HCT116 (cell line): ENCODE data around the gene SEC11C. TPM values are rescaled to one million over a fixed set of nuclear protein-coding genes. Genes with fewer than 3 reads are reported as not detected.

Experiments
- ATAC-seq: fragments of 200-7000 bp; cut with Tn5 transposase; 2 replicates; pipeline ENCODE4 v1.9.1; 2020; ENCODE audit warnings: mild to moderate bottlenecking, moderate library complexity
- BruUV-seq: library from RNA; stranded (reverse); fragments of 400-500 nt; replicated peaks from 2 replicates; lab custom pipeline; 2021; lab: Mats Ljungman, UMichigan
- CTCF ChIA-PET: fragments of 300-600 bp; sonication (Branson Sonifier 250); formaldehyde crosslinking; loops from one replicate; lab custom pipeline; 2021; ENCODE audit warnings: antibody characterized with exemption; lab: Charles Lee
- POLR2A ChIA-PET: fragments of 300-600, 350-600 bp; sonication (Branson Sonifier 250); formaldehyde crosslinking; loops from one replicate; lab custom pipeline; 2021; ENCODE audit warnings: antibody characterized with exemption; lab: Charles Lee
- RAD21 ChIA-PET, 2 experiments: fragments of 300-600 bp; sonication (Branson Sonifier 250); formaldehyde crosslinking; loops; one replicate each; lab custom pipeline; 2023; ENCODE audit warnings: low total read pairs in 2 of 2; ENCODE audit not compliant: uncharacterized antibody in 2 of 2, unreplicated experiment in 2 of 2, low non-redundant PET in 1 of 2; lab: Charles Lee
- DNase-seq: peaks from one replicate; pipeline ENCODE4 v3.0.0-alpha.2; 2010; ENCODE audit warnings: low read depth, low spot score
- H2AFZ ChIP-seq: fragments of 200-600 bp; shearing (Covaris generic), sonication (generic); 2 replicates; pipeline ENCODE4 v1.6.1; 2017; ENCODE audit warnings: low read depth, mixed run types, mixed read lengths, antibody characterized with exemption, low read length; ENCODE audit not compliant: poor library complexity, severe bottlenecking
- H3K27ac ChIP-seq: 2 replicates; pipeline ENCODE4 v1.5.1; 2012; ENCODE audit warnings: low read depth, low read length
- H3K27me3 ChIP-seq: fragments of 200-600 bp; sonication (generic); 2 replicates; pipeline ENCODE4 v1.6.1; 2016; ENCODE audit warnings: mixed run types, low read length, mixed read lengths; ENCODE audit not compliant: insufficient read depth
- H3K36me3 ChIP-seq, 2 experiments: fragments of 200-500 bp in 1 of 2; fragments of 200-600 bp in 1 of 2; sonication (Bioruptor generic) in 1 of 2; sonication (generic) in 1 of 2; 2 replicates each; pipeline versions ENCODE4 v1.5.1 to v1.6.1; 2014 to 2016; ENCODE audit warnings: low read length in 2 of 2, inconsistent platforms in 1 of 2, mixed read lengths in 1 of 2, mixed run types in 1 of 2; ENCODE audit not compliant: insufficient read depth in 2 of 2, control insufficient read depth in 1 of 2
- H3K4me1 ChIP-seq, 2 experiments: fragments of 200-600 bp in 1 of 2; sonication (generic) in 1 of 2; 2 replicates each; pipeline versions ENCODE4 v1.5.1 to v1.6.1; 2012 to 2017; ENCODE audit warnings: low read length in 2 of 2, inconsistent platforms in 1 of 2, mild to moderate bottlenecking in 1 of 2, mixed read lengths in 1 of 2, mixed run types in 1 of 2, moderate library complexity in 1 of 2; ENCODE audit not compliant: insufficient read depth in 2 of 2, control insufficient read depth in 1 of 2
- H3K4me2 ChIP-seq: fragments of 200-600 bp; sonication (generic); 2 replicates; pipeline ENCODE4 v1.6.1; 2017; ENCODE audit warnings: mixed run types, low read length, mixed read lengths
- H3K4me3 ChIP-seq, 2 experiments: fragments of 200-600 bp in 1 of 2; sonication (generic) in 1 of 2; replicated peaks in 1 of 2; 2 replicates each; pipeline ENCODE4 v1.5.1; 2011 to 2016; ENCODE audit warnings: low read length in 2 of 2, control low read depth in 1 of 2, low read depth in 1 of 2, mild to moderate bottlenecking in 1 of 2, mixed read lengths in 1 of 2, mixed run types in 1 of 2
- H3K79me2 ChIP-seq: fragments of 200-600 bp; sonication (generic); 2 replicates; pipeline ENCODE4 v1.6.1; 2017; ENCODE audit warnings: mild to moderate bottlenecking, mixed run types, low read length, moderate library complexity, mixed read lengths; ENCODE audit not compliant: insufficient read depth
- H3K9ac ChIP-seq: fragments of 200-600 bp; sonication (generic); 2 replicates; pipeline ENCODE4 v1.6.1; 2016; ENCODE audit warnings: low read length, mixed read lengths
- H3K9me2 ChIP-seq: fragments of 200-600 bp; sonication (generic), shearing (Covaris generic); 2 replicates; pipeline ENCODE4 v1.6.1; 2017; ENCODE audit warnings: mixed run types, mild to moderate bottlenecking, moderate library complexity; ENCODE audit not compliant: insufficient read depth
- H3K9me3 ChIP-seq, 2 experiments: fragments of 200-500 bp in 1 of 2; fragments of 200-600 bp in 1 of 2; sonication (Bioruptor generic) in 1 of 2; sonication (generic) in 1 of 2; 2 replicates each; pipeline ENCODE4 v1.6.1; 2014 to 2017; ENCODE audit warnings: low read length in 2 of 2, mixed read lengths in 2 of 2, inconsistent platforms in 1 of 2, low read depth in 1 of 2, mild to moderate bottlenecking in 1 of 2, mixed run types in 1 of 2, moderate library complexity in 1 of 2; ENCODE audit not compliant: control insufficient read depth in 1 of 2, insufficient read depth in 1 of 2
- H4K20me1 ChIP-seq: fragments of 200-600 bp; sonication (generic), shearing (Covaris generic); 2 replicates; pipeline ENCODE4 v1.6.1; 2017; ENCODE audit warnings: mixed run types, mild to moderate bottlenecking, moderate library complexity; ENCODE audit not compliant: insufficient read depth
- ATF3 ChIP-seq: IDR thresholded peaks from 2 replicates; pipeline ENCODE4 v1.6.1; 2012
- EZH2 ChIP-seq: fragments of 200-600 bp; sonication (generic); IDR thresholded peaks from 2 replicates; pipeline ENCODE4 v1.6.1; 2017; ENCODE audit warnings: antibody characterized with exemption, mixed run types
- EZH2phosphoT487 ChIP-seq: fragments of 200-600 bp; IDR thresholded peaks from 2 replicates; pipeline ENCODE4 v1.6.1; 2018; ENCODE audit warnings: antibody characterized with exemption, borderline replicate concordance
- JUND ChIP-seq: IDR thresholded peaks from 2 replicates; pipeline ENCODE4 v1.6.1; 2012
- POLR2A ChIP-seq: IDR thresholded peaks from 2 replicates; pipeline ENCODE4 v1.7.0; 2011; ENCODE audit warnings: borderline replicate concordance; ENCODE audit not compliant: insufficient read depth, insufficient read length; ENCODE audit errors: extremely low read depth
- SIN3A ChIP-seq: IDR thresholded peaks from 2 replicates; pipeline ENCODE4 v1.6.1; 2012; ENCODE audit warnings: low read depth
- SP1 ChIP-seq: IDR thresholded peaks from 2 replicates; pipeline ENCODE4 v1.6.1; 2012; ENCODE audit warnings: low read depth
- TCF7L2 ChIP-seq: IDR thresholded peaks from 2 replicates; pipeline ENCODE4 v1.7.0; 2011; ENCODE audit warnings: borderline replicate concordance, inconsistent platforms; ENCODE audit not compliant: insufficient read depth, insufficient read length; ENCODE audit errors: extremely low read depth
- YY1 ChIP-seq: IDR thresholded peaks from 2 replicates; pipeline ENCODE4 v1.6.1; 2011; ENCODE audit warnings: low read length, low read depth, moderate library complexity, mild to moderate bottlenecking; ENCODE audit not compliant: insufficient replicate concordance; ENCODE audit errors: extremely low read depth
- ZFX ChIP-seq: fragments of 450-650 bp; IDR thresholded peaks from 2 replicates; pipeline ENCODE4 v1.6.1; 2017
- intact Hi-C: fragments of 100-400 bp; cut with micrococcal nuclease; formaldehyde crosslinking; loops from 2 replicates; pipeline ENCODE4 v1.10.0; 2022
- total RNA-seq: library from RNA; stranded (reverse); gene quantifications from one replicate; pipeline ENCODE4 v1.2.1, GENCODE V29; 2021; ENCODE audit not compliant: unreplicated experiment

SEC11C gene
- total RNA-seq, 1 experiment from 2014 or later = 42.2 TPM

GRCh38 chr18:59207506-59207905, 67.8 kb downstream of the SEC11C start:
- POLR2A ChIA-PET = interaction anchor here (0.7 kb wide), 1 partner anchor 148 kb away, joined by 3 read pairs; no protein-coding TSS in a partner anchor
- no peaks in the 10 kb centered on the region for H3K79me2 ChIP-seq
- H3K4me2 ChIP-seq = no peak overlapping the region
- H3K4me1 ChIP-seq = no peaks in the 10 kb centered on the region
- no TSS peak for BruUV-seq
- H3K9me2 ChIP-seq = no peaks in the 10 kb centered on the region
- DNase-seq (no peak), ATAC-seq (no peak)
- no peak overlapping the region for H3K4me3 ChIP-seq
- TF ChIP-seq EZH2 (no peak), ATF3 (no peak), SP1 (no peak), ZFX (no peak), POLR2A (no peak), EZH2phosphoT487 (no peak), YY1 (no peak), JUND (no peak), SIN3A (no peak), TCF7L2 (no peak)
- TF ChIP-seq, all 23 proteins: peak for 0
- intact Hi-C loops = no loop called here
- RAD21 ChIA-PET = no interaction called here
- CTCF ChIA-PET = no interaction called here
- no peaks in the 10 kb centered on the region for H3K9me3 ChIP-seq
- no peak overlapping the region for H3K9ac ChIP-seq
- H3K36me3 ChIP-seq = no peaks in the 10 kb centered on the region
- H4K20me1 ChIP-seq = no peaks in the 10 kb centered on the region
- H3K27me3 ChIP-seq = peaks cover 13% of the 10 kb centered on the region
- H2AFZ ChIP-seq = no peak overlapping the region
- H3K27ac ChIP-seq = no peak overlapping the region

Other genes with a start within 250 kb of the SEC11C start
- not detected for gene GRP, start 80.3 kb downstream of the SEC11C start, total RNA-seq
- not detected for gene RAX, start 133.6 kb downstream of the SEC11C start, total RNA-seq
- not detected for gene CPLX4, start 178.8 kb downstream of the SEC11C start, total RNA-seq
- 73.7 TPM for gene LMAN1, start 219.4 kb downstream of the SEC11C start, total RNA-seq